ENCODE data around the gene PPIL3. TPM values are rescaled to one million over a fixed set of nuclear protein-coding genes. Genes with fewer than 3 reads are reported as not detected.

PPIL3 gene
- polyA plus RNA-seq, 1 donor from 2014 or later: 109 TPM

- H2AFZ ChIP-seq (ENCODE audit: low read depth, low read length): no peak overlapping the region
- H3K4me2 ChIP-seq (ENCODE audit: low read length): no peak overlapping the region
- no peaks in the 10 kb centered on the region for H3K9me3 ChIP-seq (ENCODE audit: low read length)
- H3K9me2 ChIP-seq (ENCODE audit: insufficient read depth, low read length): no peaks in the 10 kb centered on the region
- TF ChIP-seq POLR2AphosphoS5 (IDR thresholded peaks at IDR 0.05): no peak
- no peak for TF ChIP-seq SMC3 (conservative IDR thresholded peaks at IDR 0.05; ENCODE audit: poor library complexity)
- TF ChIP-seq, protein P1, sequence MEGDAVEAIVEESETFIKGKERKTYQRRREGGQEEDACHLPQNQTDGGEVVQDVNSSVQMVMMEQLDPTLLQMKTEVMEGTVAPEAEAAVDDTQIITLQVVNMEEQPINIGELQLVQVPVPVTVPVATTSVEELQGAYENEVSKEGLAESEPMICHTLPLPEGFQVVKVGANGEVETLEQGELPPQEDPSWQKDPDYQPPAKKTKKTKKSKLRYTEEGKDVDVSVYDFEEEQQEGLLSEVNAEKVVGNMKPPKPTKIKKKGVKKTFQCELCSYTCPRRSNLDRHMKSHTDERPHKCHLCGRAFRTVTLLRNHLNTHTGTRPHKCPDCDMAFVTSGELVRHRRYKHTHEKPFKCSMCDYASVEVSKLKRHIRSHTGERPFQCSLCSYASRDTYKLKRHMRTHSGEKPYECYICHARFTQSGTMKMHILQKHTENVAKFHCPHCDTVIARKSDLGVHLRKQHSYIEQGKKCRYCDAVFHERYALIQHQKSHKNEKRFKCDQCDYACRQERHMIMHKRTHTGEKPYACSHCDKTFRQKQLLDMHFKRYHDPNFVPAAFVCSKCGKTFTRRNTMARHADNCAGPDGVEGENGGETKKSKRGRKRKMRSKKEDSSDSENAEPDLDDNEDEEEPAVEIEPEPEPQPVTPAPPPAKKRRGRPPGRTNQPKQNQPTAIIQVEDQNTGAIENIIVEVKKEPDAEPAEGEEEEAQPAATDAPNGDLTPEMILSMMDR (IDR thresholded peaks at IDR 0.05; ENCODE audit: poor library complexity, severe bottlenecking): no peak
- TF ChIP-seq, protein P2, sequence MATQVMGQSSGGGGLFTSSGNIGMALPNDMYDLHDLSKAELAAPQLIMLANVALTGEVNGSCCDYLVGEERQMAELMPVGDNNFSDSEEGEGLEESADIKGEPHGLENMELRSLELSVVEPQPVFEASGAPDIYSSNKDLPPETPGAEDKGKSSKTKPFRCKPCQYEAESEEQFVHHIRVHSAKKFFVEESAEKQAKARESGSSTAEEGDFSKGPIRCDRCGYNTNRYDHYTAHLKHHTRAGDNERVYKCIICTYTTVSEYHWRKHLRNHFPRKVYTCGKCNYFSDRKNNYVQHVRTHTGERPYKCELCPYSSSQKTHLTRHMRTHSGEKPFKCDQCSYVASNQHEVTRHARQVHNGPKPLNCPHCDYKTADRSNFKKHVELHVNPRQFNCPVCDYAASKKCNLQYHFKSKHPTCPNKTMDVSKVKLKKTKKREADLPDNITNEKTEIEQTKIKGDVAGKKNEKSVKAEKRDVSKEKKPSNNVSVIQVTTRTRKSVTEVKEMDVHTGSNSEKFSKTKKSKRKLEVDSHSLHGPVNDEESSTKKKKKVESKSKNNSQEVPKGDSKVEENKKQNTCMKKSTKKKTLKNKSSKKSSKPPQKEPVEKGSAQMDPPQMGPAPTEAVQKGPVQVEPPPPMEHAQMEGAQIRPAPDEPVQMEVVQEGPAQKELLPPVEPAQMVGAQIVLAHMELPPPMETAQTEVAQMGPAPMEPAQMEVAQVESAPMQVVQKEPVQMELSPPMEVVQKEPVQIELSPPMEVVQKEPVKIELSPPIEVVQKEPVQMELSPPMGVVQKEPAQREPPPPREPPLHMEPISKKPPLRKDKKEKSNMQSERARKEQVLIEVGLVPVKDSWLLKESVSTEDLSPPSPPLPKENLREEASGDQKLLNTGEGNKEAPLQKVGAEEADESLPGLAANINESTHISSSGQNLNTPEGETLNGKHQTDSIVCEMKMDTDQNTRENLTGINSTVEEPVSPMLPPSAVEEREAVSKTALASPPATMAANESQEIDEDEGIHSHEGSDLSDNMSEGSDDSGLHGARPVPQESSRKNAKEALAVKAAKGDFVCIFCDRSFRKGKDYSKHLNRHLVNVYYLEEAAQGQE (IDR thresholded peaks at IDR 0.05; ENCODE audit: borderline replicate concordance): no peak
- TF ChIP-seq EP300 (conservative IDR thresholded peaks at IDR 0.05; ENCODE audit: poor library complexity, severe bottlenecking): no peak
- TF ChIP-seq RAD21 (conservative IDR thresholded peaks at IDR 0.05): no peak
- no peak for TF ChIP-seq MXI1 (conservative IDR thresholded peaks at IDR 0.05; ENCODE audit: poor library complexity, severe bottlenecking)
- no peak for TF ChIP-seq TAF1 (IDR thresholded peaks at IDR 0.05; ENCODE audit: low read depth)
- no peak for TF ChIP-seq EZH2 (IDR thresholded peaks at IDR 0.05; ENCODE audit: borderline replicate concordance, insufficient read depth, low read length, poor library complexity, severe bottlenecking)
- H3K27me3 ChIP-seq (ENCODE audit: insufficient read depth, low read depth, low read length): no peaks in the 10 kb centered on the region
- H4K20me1 ChIP-seq (ENCODE audit: insufficient read depth): no peaks in the 10 kb centered on the region
- no peak overlapping the region for H3K9ac ChIP-seq (ENCODE audit: low read length)
- no peak overlapping the region for H3K4me3 ChIP-seq (ENCODE audit: low read length)
- H3K27ac ChIP-seq (ENCODE audit: low read length): no peak overlapping the region
- no peaks in the 10 kb centered on the region for H3F3A ChIP-seq (ENCODE audit: insufficient read depth, low read length, poor library complexity, severe bottlenecking)
- H3K79me2 ChIP-seq (replicated peaks; ENCODE audit: insufficient read depth, low read length): no peaks in the 10 kb centered on the region
- peaks cover 6% of the 10 kb centered on the region for H3K36me3 ChIP-seq (ENCODE audit: insufficient read depth, low read length)
Measured at GRCh38 chr2:200878289-200878880, 10.5 kb downstream of the PPIL3 start.

DNA sequence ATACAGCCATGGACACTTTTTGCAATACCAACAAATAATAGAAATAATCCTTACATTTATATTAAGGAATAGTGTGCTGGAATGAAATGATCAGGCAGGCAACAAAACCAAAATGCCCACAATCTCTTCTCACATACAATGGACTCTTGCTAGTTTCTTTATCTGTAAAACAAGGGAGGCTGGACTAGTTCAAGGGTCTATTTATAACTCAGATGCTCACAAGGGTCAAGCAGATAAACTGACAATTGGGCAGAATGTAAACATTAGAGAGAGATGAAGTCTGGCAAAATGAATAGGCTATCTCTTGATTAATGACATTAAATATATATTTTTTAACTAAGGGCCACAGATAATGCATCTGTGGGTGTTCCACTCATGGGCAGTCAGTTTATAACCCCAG lies 11.4 kb downstream of the PPIL3 start:
- Histone ChIP-seq H3K4me2 (ENCODE audit: low read length) (no peak overlapping the region), H3K36me3 (ENCODE audit: insufficient read depth, low read length) (peaks cover 6% of the 10 kb centered on the region)

More for the DNA sequence above, 11.4 kb downstream of the PPIL3 start:
- no peaks in the 10 kb centered on the region for H3K27me3 ChIP-seq (ENCODE audit: insufficient read depth, low read depth, low read length)
- no peak overlapping the region for H2AFZ ChIP-seq (ENCODE audit: low read depth, low read length)
- no peaks in the 10 kb centered on the region for H3K9me3 ChIP-seq (ENCODE audit: low read length)
- TF ChIP-seq POLR2AphosphoS5 (IDR thresholded peaks at IDR 0.05) (no peak), MXI1 (conservative IDR thresholded peaks at IDR 0.05; ENCODE audit: poor library complexity, severe bottlenecking) (no peak), SMC3 (conservative IDR thresholded peaks at IDR 0.05; ENCODE audit: poor library complexity) (no peak), EZH2 (IDR thresholded peaks at IDR 0.05; ENCODE audit: borderline replicate concordance, insufficient read depth, low read length, poor library complexity, severe bottlenecking) (no peak), TAF1 (IDR thresholded peaks at IDR 0.05; ENCODE audit: low read depth) (no peak), EP300 (conservative IDR thresholded peaks at IDR 0.05; ENCODE audit: poor library complexity, severe bottlenecking) (no peak)
- TF ChIP-seq, protein P2 (IDR thresholded peaks at IDR 0.05; ENCODE audit: borderline replicate concordance): no peak
- no peaks in the 10 kb centered on the region for H4K20me1 ChIP-seq (ENCODE audit: insufficient read depth)
- no peak overlapping the region for H3K9ac ChIP-seq (ENCODE audit: low read length)
- no peaks in the 10 kb centered on the region for H3F3A ChIP-seq (ENCODE audit: insufficient read depth, low read length, poor library complexity, severe bottlenecking)
- H3K79me2 ChIP-seq (replicated peaks; ENCODE audit: insufficient read depth, low read length): no peaks in the 10 kb centered on the region
- H3K9me2 ChIP-seq (ENCODE audit: insufficient read depth, low read length): no peaks in the 10 kb centered on the region
- H3K27ac ChIP-seq (ENCODE audit: low read length): no peak overlapping the region
- H3K4me3 ChIP-seq (ENCODE audit: low read length): no peak overlapping the region
